HepG2 (cell line): Measurements from ENCODE around the gene TMUB1. TPM values are rescaled to one million over a fixed set of nuclear protein-coding genes. Genes with fewer than 3 reads are reported as not detected.

Experiments
- ARNT2 ChIP-seq: sonication (generic); formaldehyde crosslinking; IDR thresholded peaks from 2 replicates; pipeline ENCODE4 v1.8.0; 2022; ENCODE audit warnings: mild to moderate bottlenecking, low read depth, missing genetic modification reagents, moderate library complexity
- FOSL2 ChIP-seq: sonication (generic); formaldehyde crosslinking; IDR thresholded peaks from 2 replicates; pipeline ENCODE4 v1.4.0; 2020; ENCODE audit warnings: missing genetic modification reagents
- FOXJ3 ChIP-seq: sonication (generic); formaldehyde crosslinking; IDR thresholded peaks from 2 replicates; pipeline ENCODE4 v1.4.0; 2020; ENCODE audit warnings: missing genetic modification reagents, mild to moderate bottlenecking, borderline replicate concordance
- MTF1 ChIP-seq: sonication (generic); formaldehyde crosslinking; IDR thresholded peaks from 2 replicates; pipeline ENCODE4 v1.5.0; 2020; ENCODE audit warnings: missing genetic modification reagents
- PCBP2 ChIP-seq: fragments of 200-400 bp; formaldehyde crosslinking; optimal IDR thresholded peaks from 2 replicates; pipeline ENCODE3; 2018; ENCODE audit warnings: low read length, low read depth; ENCODE audit not compliant: poor library complexity, severe bottlenecking
- PPARG ChIP-seq: conservative IDR thresholded peaks from 2 replicates; pipeline ENCODE4 v1.6.1; 2016; ENCODE audit warnings: missing biosample characterization, missing genetic modification reagents
- PRPF4 ChIP-seq: fragments of 200-400 bp; formaldehyde crosslinking; IDR thresholded peaks from 2 replicates; pipeline ENCODE4 v1.6.1; 2016; ENCODE audit warnings: low read length, low read depth; ENCODE audit not compliant: poor library complexity, severe bottlenecking
- RELA ChIP-seq: sonication (generic); formaldehyde crosslinking; IDR thresholded peaks from 2 replicates; pipeline ENCODE4 v1.4.0; 2020; ENCODE audit warnings: missing genetic modification reagents
- SOX13 ChIP-seq, 3 experiments: fragments of 450-650 bp in 1 of 3; sonication (generic) in 1 of 3; formaldehyde crosslinking in 1 of 3; IDR thresholded peaks in 2 of 3; conservative IDR thresholded peaks in 1 of 3; 2 replicates each; pipeline versions ENCODE4 v1.5.0 to v1.6.1; 2016 to 2020; ENCODE audit warnings: antibody characterized with exemption in 1 of 3, mild to moderate bottlenecking in 1 of 3, missing compliant biosample characterization in 1 of 3, missing genetic modification reagents in 1 of 3, moderate library complexity in 1 of 3
- ZNF547 ChIP-seq: sonication (generic); formaldehyde crosslinking; IDR thresholded peaks from 2 replicates; pipeline ENCODE4 v1.5.1; 2020; ENCODE audit warnings: mild to moderate bottlenecking, missing genetic modification reagents
- polyA plus RNA-seq, 8 experiments: library from polyadenylated mRNA; depleted of rRNA in 3 of 8; stranded (reverse) in 7 of 8; unstranded in 1 of 8; fragments of >200 nt; fragmentation: Illumina TruSeq in 4 of 8; extraction: Trizol in 4 of 8; gene quantifications; 2 replicates each; pipeline versions ENCODE4 v1.2.1 to v1.2.3, GENCODE V29; 2011 to 2016; ENCODE audit warnings: low read depth in 4 of 8, missing spikeins in 1 of 8, mixed read lengths in 1 of 8; ENCODE audit not compliant: insufficient read depth in 1 of 8
- total RNA-seq, 5 experiments: library from RNA; depleted of rRNA; stranded (reverse); fragments of >200 nt; fragmentation: Illumina TruSeq; extraction: Trizol; gene quantifications; 2 replicates each; pipeline ENCODE4 v1.2.3, GENCODE V29; 2016; ENCODE audit warnings: low read depth in 1 of 5
- TF ChIP-seq, protein P1 (sequence below), 2 experiments: fragments of 450-650 bp in 1 of 2; sonication (generic) in 1 of 2; formaldehyde crosslinking in 1 of 2; IDR thresholded peaks; 2 replicates each; pipeline versions ENCODE4 v1.6.1 to v1.8.0; 2016 to 2022; ENCODE audit warnings: antibody characterized with exemption in 1 of 2, mild to moderate bottlenecking in 1 of 2, missing genetic modification reagents in 1 of 2
- TF ChIP-seq, protein P2 (sequence below): sonication (generic); formaldehyde crosslinking; IDR thresholded peaks from 2 replicates; pipeline ENCODE4 v1.5.0; 2020; ENCODE audit warnings: mild to moderate bottlenecking, missing genetic modification reagents, borderline replicate concordance
- TF ChIP-seq, protein P3 (sequence below): sonication (generic); formaldehyde crosslinking; IDR thresholded peaks from 2 replicates; pipeline ENCODE4 v1.5.1; 2020; ENCODE audit warnings: mild to moderate bottlenecking, missing genetic modification reagents, moderate library complexity
- TF ChIP-seq, protein P4 (sequence below): sonication (generic); formaldehyde crosslinking; IDR thresholded peaks from 2 replicates; pipeline ENCODE4 v1.4.0; 2020; ENCODE audit warnings: low read depth, mild to moderate bottlenecking, missing genetic modification reagents

Gene TMUB1
- total and polyA plus RNA-seq, 2 of the 13 experiments (the other 11 are each of a cell fraction or from before 2014, with no cell fraction given) = 44.8 to 51.6 TPM

DNA sequence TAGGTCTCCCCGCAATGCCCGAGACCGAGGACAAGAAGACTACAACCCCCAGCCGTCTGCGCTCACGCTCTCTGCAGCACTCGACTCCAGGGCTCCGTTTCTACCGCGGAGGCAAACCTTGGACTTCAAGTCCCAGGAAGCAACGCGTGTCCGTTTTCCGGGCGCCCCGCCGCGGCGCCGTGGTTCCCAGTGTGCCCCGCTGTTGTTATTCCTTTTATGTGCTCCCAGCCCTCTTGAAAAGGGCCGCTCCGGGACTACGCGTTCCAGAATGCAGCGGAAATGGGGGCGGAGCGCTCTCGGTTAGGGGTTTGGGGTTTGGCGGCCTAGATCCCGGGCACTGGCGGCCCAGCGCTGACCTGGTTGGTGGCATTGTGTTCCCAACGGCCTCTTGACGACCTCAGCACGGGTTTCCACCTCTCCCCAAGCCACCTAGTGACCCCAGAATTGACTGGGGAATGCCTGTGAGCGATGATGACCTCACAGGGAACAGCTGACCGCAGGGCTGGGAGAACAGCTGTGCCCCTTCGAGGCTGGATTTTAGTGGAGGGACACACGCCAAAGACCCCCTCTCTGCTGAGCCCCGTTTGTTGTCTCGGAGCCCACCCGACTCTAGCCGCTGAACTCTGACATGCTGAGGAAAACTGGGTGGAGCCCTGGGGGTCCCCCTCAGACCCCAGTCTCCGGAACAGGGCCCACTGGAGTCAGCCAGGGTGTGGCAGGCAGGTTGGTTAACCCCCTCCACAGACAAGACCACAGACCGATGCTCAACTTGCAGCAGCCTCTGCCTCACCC, 25.1 kb downstream of the TMUB1 start (continued):
- TF ChIP-seq RELA (CRISPR knock-in tag) (no peak), SOX13 (IDR thresholded peaks at IDR 0.05) (no peak), SOX13 (CRISPR knock-in tag; conservative IDR thresholded peaks at IDR 0.05 in 1 of 2, IDR thresholded peaks at IDR 0.05 in 1 of 2) (no peak), ARNT2 (peak; percentile 86), FOSL2 (no peak), PPARG (CRISPR knock-in tag) (no peak; the same call in 1 of the 2 replicates), PRPF4 (no peak), ZNF547 (CRISPR knock-in tag) (no peak), PCBP2 (no peak), FOXJ3 (peak; percentile 75; the same call in 1 of the 2 replicates), MTF1 (CRISPR knock-in tag) (0 out of 2 replicates have a peak, but pooled peaks have one; percentile 28)
- TF ChIP-seq, protein P1, sequence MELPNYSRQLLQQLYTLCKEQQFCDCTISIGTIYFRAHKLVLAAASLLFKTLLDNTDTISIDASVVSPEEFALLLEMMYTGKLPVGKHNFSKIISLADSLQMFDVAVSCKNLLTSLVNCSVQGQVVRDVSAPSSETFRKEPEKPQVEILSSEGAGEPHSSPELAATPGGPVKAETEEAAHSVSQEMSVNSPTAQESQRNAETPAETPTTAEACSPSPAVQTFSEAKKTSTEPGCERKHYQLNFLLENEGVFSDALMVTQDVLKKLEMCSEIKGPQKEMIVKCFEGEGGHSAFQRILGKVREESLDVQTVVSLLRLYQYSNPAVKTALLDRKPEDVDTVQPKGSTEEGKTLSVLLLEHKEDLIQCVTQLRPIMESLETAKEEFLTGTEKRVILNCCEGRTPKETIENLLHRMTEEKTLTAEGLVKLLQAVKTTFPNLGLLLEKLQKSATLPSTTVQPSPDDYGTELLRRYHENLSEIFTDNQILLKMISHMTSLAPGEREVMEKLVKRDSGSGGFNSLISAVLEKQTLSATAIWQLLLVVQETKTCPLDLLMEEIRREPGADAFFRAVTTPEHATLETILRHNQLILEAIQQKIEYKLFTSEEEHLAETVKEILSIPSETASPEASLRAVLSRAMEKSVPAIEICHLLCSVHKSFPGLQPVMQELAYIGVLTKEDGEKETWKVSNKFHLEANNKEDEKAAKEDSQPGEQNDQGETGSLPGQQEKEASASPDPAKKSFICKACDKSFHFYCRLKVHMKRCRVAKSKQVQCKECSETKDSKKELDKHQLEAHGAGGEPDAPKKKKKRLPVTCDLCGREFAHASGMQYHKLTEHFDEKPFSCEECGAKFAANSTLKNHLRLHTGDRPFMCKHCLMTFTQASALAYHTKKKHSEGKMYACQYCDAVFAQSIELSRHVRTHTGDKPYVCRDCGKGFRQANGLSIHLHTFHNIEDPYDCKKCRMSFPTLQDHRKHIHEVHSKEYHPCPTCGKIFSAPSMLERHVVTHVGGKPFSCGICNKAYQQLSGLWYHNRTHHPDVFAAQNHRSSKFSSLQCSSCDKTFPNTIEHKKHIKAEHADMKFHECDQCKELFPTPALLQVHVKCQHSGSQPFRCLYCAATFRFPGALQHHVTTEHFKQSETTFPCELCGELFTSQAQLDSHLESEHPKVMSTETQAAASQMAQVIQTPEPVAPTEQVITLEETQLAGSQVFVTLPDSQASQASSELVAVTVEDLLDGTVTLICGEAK (IDR thresholded peaks at IDR 0.05) = no peak
- TF ChIP-seq, protein P1 (CRISPR knock-in tag; IDR thresholded peaks at IDR 0.05) = no peak; the same call in 1 of the 2 replicates
- TF ChIP-seq, protein P2, sequence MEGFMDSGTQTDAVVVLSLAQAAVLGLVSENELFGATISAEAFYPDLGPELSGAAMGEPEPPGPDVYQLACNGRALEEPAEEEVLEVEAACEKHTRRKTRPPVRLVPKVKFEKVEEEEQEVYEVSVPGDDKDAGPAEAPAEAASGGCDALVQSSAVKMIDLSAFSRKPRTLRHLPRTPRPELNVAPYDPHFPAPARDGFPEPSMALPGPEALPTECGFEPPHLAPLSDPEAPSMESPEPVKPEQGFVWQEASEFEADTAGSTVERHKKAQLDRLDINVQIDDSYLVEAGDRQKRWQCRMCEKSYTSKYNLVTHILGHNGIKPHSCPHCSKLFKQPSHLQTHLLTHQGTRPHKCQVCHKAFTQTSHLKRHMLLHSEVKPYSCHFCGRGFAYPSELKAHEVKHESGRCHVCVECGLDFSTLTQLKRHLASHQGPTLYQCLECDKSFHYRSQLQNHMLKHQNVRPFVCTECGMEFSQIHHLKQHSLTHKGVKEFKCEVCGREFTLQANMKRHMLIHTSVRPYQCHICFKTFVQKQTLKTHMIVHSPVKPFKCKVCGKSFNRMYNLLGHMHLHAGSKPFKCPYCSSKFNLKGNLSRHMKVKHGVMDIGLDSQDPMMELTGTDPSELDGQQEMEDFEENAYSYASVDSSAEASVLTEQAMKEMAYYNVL (CRISPR knock-in tag) = no peak
- TF ChIP-seq, protein P3, sequence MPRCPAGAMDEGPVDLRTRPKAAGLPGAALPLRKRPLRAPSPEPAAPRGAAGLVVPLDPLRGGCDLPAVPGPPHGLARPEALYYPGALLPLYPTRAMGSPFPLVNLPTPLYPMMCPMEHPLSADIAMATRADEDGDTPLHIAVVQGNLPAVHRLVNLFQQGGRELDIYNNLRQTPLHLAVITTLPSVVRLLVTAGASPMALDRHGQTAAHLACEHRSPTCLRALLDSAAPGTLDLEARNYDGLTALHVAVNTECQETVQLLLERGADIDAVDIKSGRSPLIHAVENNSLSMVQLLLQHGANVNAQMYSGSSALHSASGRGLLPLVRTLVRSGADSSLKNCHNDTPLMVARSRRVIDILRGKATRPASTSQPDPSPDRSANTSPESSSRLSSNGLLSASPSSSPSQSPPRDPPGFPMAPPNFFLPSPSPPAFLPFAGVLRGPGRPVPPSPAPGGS (CRISPR knock-in tag) = no peak
- TF ChIP-seq, protein P4, sequence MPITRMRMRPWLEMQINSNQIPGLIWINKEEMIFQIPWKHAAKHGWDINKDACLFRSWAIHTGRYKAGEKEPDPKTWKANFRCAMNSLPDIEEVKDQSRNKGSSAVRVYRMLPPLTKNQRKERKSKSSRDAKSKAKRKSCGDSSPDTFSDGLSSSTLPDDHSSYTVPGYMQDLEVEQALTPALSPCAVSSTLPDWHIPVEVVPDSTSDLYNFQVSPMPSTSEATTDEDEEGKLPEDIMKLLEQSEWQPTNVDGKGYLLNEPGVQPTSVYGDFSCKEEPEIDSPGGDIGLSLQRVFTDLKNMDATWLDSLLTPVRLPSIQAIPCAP (CRISPR knock-in tag) = no peak
